VCaP (cell line): ENCODE data around the gene ZNRD2.

ENCODE experiments used
- H3K27ac ChIP-seq: fragments of 450-650 bp; 2 replicates; pipeline ENCODE4 v1.5.1; 2017
- TF ChIP-seq, protein P1 (sequence below): fragments of 450-650 bp; conservative IDR thresholded peaks from 2 replicates; pipeline ENCODE4 v1.5.1; 2017; ENCODE audit warnings: mild to moderate bottlenecking, moderate library complexity

Gene ZNRD2

DNA sequence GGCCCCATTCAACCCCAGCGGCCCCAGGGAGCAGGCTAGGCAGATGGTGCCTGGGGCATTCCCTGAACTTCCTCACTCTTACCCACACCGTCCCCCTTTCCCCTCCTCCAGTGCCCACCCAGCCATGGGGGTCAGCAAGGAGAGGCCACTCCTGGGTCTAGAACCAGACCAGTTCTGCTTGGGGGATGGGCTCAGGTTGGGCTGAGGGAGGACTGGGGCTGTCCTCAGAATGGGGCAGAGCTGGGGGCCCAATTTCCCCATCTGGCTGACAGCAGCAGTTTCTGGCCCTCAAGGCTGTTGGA, 33.0 kb upstream of the ZNRD2 start:
- TF ChIP-seq, protein P1, sequence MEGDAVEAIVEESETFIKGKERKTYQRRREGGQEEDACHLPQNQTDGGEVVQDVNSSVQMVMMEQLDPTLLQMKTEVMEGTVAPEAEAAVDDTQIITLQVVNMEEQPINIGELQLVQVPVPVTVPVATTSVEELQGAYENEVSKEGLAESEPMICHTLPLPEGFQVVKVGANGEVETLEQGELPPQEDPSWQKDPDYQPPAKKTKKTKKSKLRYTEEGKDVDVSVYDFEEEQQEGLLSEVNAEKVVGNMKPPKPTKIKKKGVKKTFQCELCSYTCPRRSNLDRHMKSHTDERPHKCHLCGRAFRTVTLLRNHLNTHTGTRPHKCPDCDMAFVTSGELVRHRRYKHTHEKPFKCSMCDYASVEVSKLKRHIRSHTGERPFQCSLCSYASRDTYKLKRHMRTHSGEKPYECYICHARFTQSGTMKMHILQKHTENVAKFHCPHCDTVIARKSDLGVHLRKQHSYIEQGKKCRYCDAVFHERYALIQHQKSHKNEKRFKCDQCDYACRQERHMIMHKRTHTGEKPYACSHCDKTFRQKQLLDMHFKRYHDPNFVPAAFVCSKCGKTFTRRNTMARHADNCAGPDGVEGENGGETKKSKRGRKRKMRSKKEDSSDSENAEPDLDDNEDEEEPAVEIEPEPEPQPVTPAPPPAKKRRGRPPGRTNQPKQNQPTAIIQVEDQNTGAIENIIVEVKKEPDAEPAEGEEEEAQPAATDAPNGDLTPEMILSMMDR = no peak
- H3K27ac ChIP-seq = peak overlapping the region; percentile 98

- TF ChIP-seq, protein P1 = no peak
- H3K27ac ChIP-seq = peak overlapping the region; percentile 98
Measured at GRCh38 chr11:65537620-65538231, 32.6 kb upstream of the ZNRD2 start.

GRCh38 chr11:65538232-65538914, 31.9 kb upstream of the ZNRD2 start:
- H3K27ac ChIP-seq = peak overlapping the region; percentile 98
- TF ChIP-seq, protein P1 = no peak

DNA sequence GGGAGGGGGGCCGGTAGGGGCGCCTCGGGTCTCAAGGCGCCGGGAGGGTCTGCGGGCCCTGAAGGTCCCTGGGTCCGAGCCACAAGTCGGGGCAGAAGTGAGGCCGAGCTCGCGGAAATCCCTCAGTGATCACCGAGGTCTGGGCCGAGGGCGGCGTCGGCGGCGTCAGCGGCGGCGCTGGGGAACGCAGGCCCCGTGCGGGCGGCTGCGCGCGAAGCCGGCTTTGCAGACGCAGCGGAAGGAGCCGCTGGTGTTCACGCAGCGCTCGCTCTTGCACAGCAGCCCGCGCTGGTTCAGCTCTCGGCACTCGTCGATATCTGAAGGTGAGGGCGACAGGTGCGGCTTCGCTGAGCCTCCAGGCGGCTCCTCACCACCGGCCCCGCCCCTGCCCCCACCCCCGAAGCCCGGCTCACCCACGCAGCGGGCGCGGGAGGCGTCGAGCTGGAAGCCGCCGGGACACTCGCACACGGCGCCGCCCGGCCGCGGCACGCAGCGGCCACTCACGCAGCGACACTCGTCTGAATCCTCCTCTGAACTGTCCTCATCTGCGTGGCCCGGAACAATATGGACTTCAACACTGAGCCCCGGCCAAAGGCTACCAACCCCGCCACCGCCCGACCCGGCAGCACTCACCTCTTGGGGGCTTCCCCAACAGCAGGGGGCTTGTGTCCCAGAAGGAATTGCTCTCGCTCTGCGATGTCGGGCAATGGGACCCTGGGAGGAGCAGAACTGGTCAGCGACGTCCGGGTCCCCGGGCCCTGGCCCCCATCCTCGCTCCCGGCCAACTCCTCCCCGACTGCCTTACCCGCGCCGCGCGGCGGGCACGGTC, 31.1 kb upstream of the ZNRD2 start:
- TF ChIP-seq, protein P1 = no peak
- peak overlapping the region; percentile 98 for H3K27ac ChIP-seq

DNA sequence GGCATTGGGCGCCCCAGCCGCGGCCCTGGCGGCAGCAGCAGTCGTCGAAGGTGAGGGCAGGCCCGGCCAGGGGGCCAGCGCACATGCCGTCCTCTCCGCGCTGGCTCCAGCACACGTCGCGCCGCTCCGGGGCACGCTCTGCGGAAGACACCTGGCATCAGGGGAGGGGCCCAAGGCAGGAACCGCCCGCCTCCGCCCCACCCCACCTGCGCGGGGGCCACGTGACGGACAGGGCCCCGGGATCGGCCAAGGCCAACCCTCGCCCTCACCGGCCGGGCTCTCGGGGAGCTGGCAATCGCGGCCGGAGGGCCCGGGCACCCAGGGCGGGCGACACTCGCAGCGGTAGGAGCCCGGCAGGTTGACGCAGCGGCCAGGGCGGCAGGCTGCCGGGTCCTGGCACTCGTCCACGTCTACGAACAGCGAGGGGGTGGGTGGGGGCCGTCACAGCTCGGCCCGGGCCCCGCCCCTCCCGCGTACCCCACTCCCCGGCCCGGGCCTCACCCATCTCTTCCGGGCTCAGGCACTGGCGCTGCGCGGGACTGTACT, 30.5 kb upstream of the ZNRD2 start:
- peak overlapping the region; percentile 98 for H3K27ac ChIP-seq
- TF ChIP-seq, protein P1 = no peak; the same call in none of the 2 replicates

DNA sequence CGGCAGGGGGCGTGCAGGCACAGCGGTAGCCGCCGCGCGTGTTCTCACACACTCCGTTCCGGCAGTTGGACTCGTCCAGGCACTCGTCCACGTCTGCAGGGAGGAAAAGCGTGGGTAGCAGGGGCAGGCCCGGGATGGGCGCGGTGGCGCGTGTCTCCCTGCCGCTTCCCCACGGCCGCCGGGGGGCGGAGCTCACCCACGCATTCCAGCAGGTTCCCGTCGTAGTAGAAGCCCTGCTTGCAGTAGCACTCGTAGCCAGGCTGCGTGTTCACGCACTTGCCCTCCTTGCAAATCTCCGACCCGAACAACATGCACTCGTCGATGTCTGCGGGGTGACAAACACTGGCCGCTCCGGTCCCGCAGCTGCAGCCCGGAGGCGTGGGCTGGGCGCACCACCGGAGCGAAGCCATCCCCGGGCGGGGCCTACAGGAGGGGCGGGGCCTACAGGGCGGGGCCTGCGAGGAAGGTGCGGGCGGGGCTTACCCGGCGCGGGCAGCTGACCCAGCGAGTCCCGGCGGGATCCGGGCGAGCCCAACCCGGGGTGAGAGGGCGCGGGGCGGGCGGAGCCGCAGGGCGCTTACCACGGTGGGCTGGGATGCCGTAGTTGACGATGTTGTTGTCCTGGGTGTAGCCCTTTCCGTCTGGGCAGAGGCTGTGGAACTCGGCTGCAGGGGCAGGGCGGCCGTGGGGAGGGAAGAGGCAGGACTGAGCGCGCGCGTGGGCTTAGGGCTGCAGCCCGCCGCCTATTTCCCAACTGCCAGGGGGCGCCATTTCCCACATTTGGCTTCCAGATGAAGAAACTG, 29.8 kb upstream of the ZNRD2 start:
- TF ChIP-seq, protein P1 = peak; percentile 99
- peak overlapping the region; percentile 98 for H3K27ac ChIP-seq
